WTC11 (cell line): ENCODE data around the gene SGPP2. TPM values are rescaled to one million over a fixed set of nuclear protein-coding genes. Genes with fewer than 3 reads are reported as not detected.

Experiments used
- ATAC-seq: fragments of 200-7000 bp; cut with Tn5 transposase; 2 replicates; pipeline ENCODE4 v1.10.0; 2021; ENCODE audit warnings: mild to moderate bottlenecking, moderate library complexity
- CTCF ChIA-PET: fragments of 300-600 bp; sonication (Branson Sonifier 250); formaldehyde crosslinking; loops from one replicate; lab custom pipeline; 2021; ENCODE audit warnings: antibody characterized with exemption; lab: Charles Lee
- POLR2A ChIA-PET: fragments of 350-600 bp; sonication (Branson Sonifier 250); formaldehyde crosslinking; loops from one replicate; lab custom pipeline; 2021; ENCODE audit warnings: antibody characterized with exemption; lab: Charles Lee
- DNase-seq: peaks from one replicate; pipeline ENCODE4 v3.0.0; 2021; ENCODE audit warnings: low spot score
- H3K27ac Mint-ChIP-seq: 2 replicates; pipeline ENCODE4 v1.8.0; 2021; ENCODE audit warnings: mixed read lengths
- H3K27me3 Mint-ChIP-seq: 2 replicates; pipeline ENCODE4 v1.8.0; 2021; ENCODE audit warnings: low read depth, mild to moderate bottlenecking, moderate library complexity, mixed read lengths
- H3K36me3 Mint-ChIP-seq: 2 replicates; pipeline ENCODE4 v1.8.0; 2021; ENCODE audit warnings: mixed read lengths
- H3K4me1 Mint-ChIP-seq: 2 replicates; pipeline ENCODE4 v1.8.0; 2022; ENCODE audit warnings: mixed read lengths
- H3K4me3 Mint-ChIP-seq: 2 replicates; pipeline ENCODE4 v1.8.0; 2021; ENCODE audit warnings: mild to moderate bottlenecking, moderate library complexity, mixed read lengths
- H3K9me3 Mint-ChIP-seq: 2 replicates; pipeline ENCODE4 v1.8.0; 2021; ENCODE audit warnings: mixed read lengths
- ATF3 ChIP-seq: sonication (generic); formaldehyde crosslinking; conservative IDR thresholded peaks from 2 replicates; pipeline ENCODE4 v1.8.1; 2022; ENCODE audit warnings: mild to moderate bottlenecking, missing genetic modification reagents
- EMX1 ChIP-seq: fragments of 250-450 bp; sonication (Bioruptor Pico); IDR thresholded peaks from 2 replicates; pipeline ENCODE4 v1.8.0; 2021; ENCODE audit warnings: mild to moderate bottlenecking
- FOXK1 ChIP-seq: sonication (generic); formaldehyde crosslinking; IDR thresholded peaks from 2 replicates; pipeline ENCODE4 v1.8.0; 2022; ENCODE audit warnings: mild to moderate bottlenecking, moderate library complexity, missing genetic modification reagents
- FOXP1 ChIP-seq: sonication (generic); formaldehyde crosslinking; IDR thresholded peaks from 2 replicates; pipeline ENCODE4 v1.8.0; 2022; ENCODE audit warnings: missing genetic modification reagents, mild to moderate bottlenecking, moderate library complexity, borderline replicate concordance
- HMGA2 ChIP-seq: fragments of 250-450 bp; sonication (Bioruptor Pico); IDR thresholded peaks from 2 replicates; pipeline ENCODE4 v1.4.0; 2021; ENCODE audit warnings: mild to moderate bottlenecking, moderate library complexity
- HMGXB4 ChIP-seq: sonication (generic); formaldehyde crosslinking; IDR thresholded peaks from 2 replicates; pipeline ENCODE4 v1.8.1; 2023; ENCODE audit warnings: mild to moderate bottlenecking, moderate library complexity, missing genetic modification reagents
- IRF1 ChIP-seq: sonication (generic); formaldehyde crosslinking; IDR thresholded peaks from 2 replicates; pipeline ENCODE4 v1.8.0; 2023; ENCODE audit warnings: missing genetic modification reagents
- MAX ChIP-seq: sonication (generic); formaldehyde crosslinking; IDR thresholded peaks from 2 replicates; pipeline ENCODE4 v1.8.0; 2022; ENCODE audit warnings: mild to moderate bottlenecking, missing genetic modification reagents
- NFATC4 ChIP-seq: fragments of 250-450 bp; sonication (Bioruptor Pico); IDR thresholded peaks from 2 replicates; pipeline ENCODE4 v1.9.0; 2021; ENCODE audit warnings: mild to moderate bottlenecking
- NR2C2 ChIP-seq: sonication (generic); formaldehyde crosslinking; IDR thresholded peaks from 2 replicates; pipeline ENCODE4 v1.8.0; 2022; ENCODE audit warnings: mild to moderate bottlenecking, missing genetic modification reagents
- NR3C1 ChIP-seq: sonication (generic); formaldehyde crosslinking; conservative IDR thresholded peaks from 2 replicates; pipeline ENCODE4 v1.8.1; 2023; ENCODE audit warnings: low read depth, mild to moderate bottlenecking, missing genetic modification reagents
- OVOL2 ChIP-seq: fragments of 250-450 bp; sonication (Bioruptor Pico); IDR thresholded peaks from 2 replicates; pipeline ENCODE4 v1.9.0; 2021; ENCODE audit warnings: mild to moderate bottlenecking, borderline replicate concordance
- PRDM15 ChIP-seq: sonication (generic); formaldehyde crosslinking; IDR thresholded peaks from 2 replicates; pipeline ENCODE4 v1.8.0; 2022; ENCODE audit warnings: missing genetic modification reagents
- RELA ChIP-seq: sonication (generic); formaldehyde crosslinking; IDR thresholded peaks from 2 replicates; pipeline ENCODE4 v1.8.1; 2022; ENCODE audit warnings: missing genetic modification reagents, mild to moderate bottlenecking, borderline replicate concordance
- TCF7 ChIP-seq: sonication (generic); formaldehyde crosslinking; IDR thresholded peaks from 2 replicates; pipeline ENCODE4 v1.8.0; 2022; ENCODE audit warnings: mild to moderate bottlenecking, low read depth, missing genetic modification reagents, moderate library complexity
- TP53 ChIP-seq: sonication (generic); formaldehyde crosslinking; IDR thresholded peaks from 2 replicates; pipeline ENCODE4 v1.8.1; 2023; ENCODE audit warnings: mild to moderate bottlenecking, missing genetic modification reagents
- USF1 ChIP-seq: sonication (generic); formaldehyde crosslinking; IDR thresholded peaks from 2 replicates; pipeline ENCODE4 v1.8.0; 2022; ENCODE audit warnings: mild to moderate bottlenecking, missing genetic modification reagents
- USF2 ChIP-seq: sonication (generic); formaldehyde crosslinking; IDR thresholded peaks from 2 replicates; pipeline ENCODE4 v1.8.1; 2023; ENCODE audit warnings: mild to moderate bottlenecking, missing genetic modification reagents, moderate library complexity
- ZMAT4 ChIP-seq: fragments of 250-450 bp; sonication (Bioruptor Pico); IDR thresholded peaks from 2 replicates; pipeline ENCODE4 v1.9.0; 2021; ENCODE audit warnings: mild to moderate bottlenecking
- ZNF121 ChIP-seq: sonication (generic); formaldehyde crosslinking; IDR thresholded peaks from 2 replicates; pipeline ENCODE4 v1.8.0; 2023; ENCODE audit warnings: missing genetic modification reagents
- ZNF138 ChIP-seq: sonication (generic); formaldehyde crosslinking; conservative IDR thresholded peaks from 2 replicates; pipeline ENCODE4 v1.8.1; 2022; ENCODE audit warnings: mild to moderate bottlenecking, moderate library complexity, missing genetic modification reagents
- ZNF232 ChIP-seq: sonication (generic); formaldehyde crosslinking; IDR thresholded peaks from 2 replicates; pipeline ENCODE4 v1.8.0; 2022; ENCODE audit warnings: mild to moderate bottlenecking, missing genetic modification reagents
- ZNF671 ChIP-seq: fragments of 250-450 bp; sonication (Bioruptor Pico); IDR thresholded peaks from 2 replicates; pipeline ENCODE4 v1.8.0; 2021; ENCODE audit warnings: mild to moderate bottlenecking
- ZSCAN18 ChIP-seq: fragments of 250-450 bp; sonication (Bioruptor Pico); IDR thresholded peaks from 2 replicates; pipeline ENCODE4 v2.1.2; 2022; ENCODE audit warnings: mild to moderate bottlenecking, moderate library complexity
- total RNA-seq: library from RNA; stranded (reverse); gene quantifications from 3 replicates; pipeline ENCODE4 v1.2.3, GENCODE V29; 2021

SGPP2 gene
- total RNA-seq, 1 experiment from 2014 or later: 0.07 TPM

GRCh38 chr2:222420508-222420907, 3.8 kb upstream of the SGPP2 start:
- H3K27ac Mint-ChIP-seq: no peak overlapping the region
- DNase-seq: no peak
- POLR2A ChIA-PET: no interaction called here
- no peak for TF ChIP-seq ATF3 (CRISPR knock-in tag)
- TF ChIP-seq ZNF671: no peak
- no peak for TF ChIP-seq NR2C2 (CRISPR knock-in tag)
- TF ChIP-seq FOXP1 (CRISPR knock-in tag): no peak
- no peak for TF ChIP-seq IRF1 (CRISPR knock-in tag)
- no peak for TF ChIP-seq ZMAT4 (CRISPR knock-in tag)
- TF ChIP-seq ZNF232: no peak
- no peak for TF ChIP-seq PRDM15 (CRISPR knock-in tag)
- TF ChIP-seq USF1 (CRISPR knock-in tag): no peak
- no peak for TF ChIP-seq USF2
- TF ChIP-seq EMX1 (CRISPR knock-in tag): no peak
- no peak for TF ChIP-seq HMGA2
- TF ChIP-seq TCF7 (CRISPR knock-in tag): no peak
- no peak for TF ChIP-seq OVOL2 (CRISPR knock-in tag)
- no peak for TF ChIP-seq NFATC4 (CRISPR knock-in tag)
- no peak for TF ChIP-seq MAX (CRISPR knock-in tag)
- no peak for TF ChIP-seq TP53 (CRISPR knock-in tag)
- TF ChIP-seq RELA: no peak
- no peak for TF ChIP-seq ZSCAN18 (CRISPR knock-in tag)
- TF ChIP-seq, all 79 proteins: peak for 0
- CTCF ChIA-PET: interaction anchor here (1.1 to 1.2 kb wide), 2 partner anchors 13 to 102 kb away, joined by 3 to 4 read pairs; no protein-coding TSS in a partner anchor
- Mint-ChIP-seq H3K36me3 (peaks cover 5% of the 10 kb centered on the region), H3K27me3 (peaks cover 81% of the 10 kb centered on the region), H3K4me3 (no peak overlapping the region), H3K9me3 (peaks cover 11% of the 10 kb centered on the region), H3K4me1 (peaks cover 17% of the 10 kb centered on the region)
- ATAC-seq: no peak

- DNase-seq (no peak), ATAC-seq (no peak)
- peaks cover 82% of the 10 kb centered on the region for H3K27me3 Mint-ChIP-seq
- H3K27ac Mint-ChIP-seq: no peak overlapping the region
- peaks cover under 1% of the 10 kb centered on the region for H3K9me3 Mint-ChIP-seq
- peaks cover 17% of the 10 kb centered on the region for H3K4me1 Mint-ChIP-seq
- no peak overlapping the region for H3K4me3 Mint-ChIP-seq
- CTCF ChIA-PET: interaction anchor here (1.0 kb wide), 1 partner anchor 140 kb away, joined by 3 read pairs; no protein-coding TSS in a partner anchor
- H3K36me3 Mint-ChIP-seq: no peaks in the 10 kb centered on the region
- POLR2A ChIA-PET: no interaction called here
- TF ChIP-seq HMGA2: no peak
- TF ChIP-seq FOXK1 (CRISPR knock-in tag): no peak
- no peak for TF ChIP-seq NR3C1 (CRISPR knock-in tag)
- TF ChIP-seq ZNF121 (CRISPR knock-in tag): no peak
- no peak for TF ChIP-seq HMGXB4
- no peak for TF ChIP-seq OVOL2 (CRISPR knock-in tag)
- TF ChIP-seq ZNF671: no peak
- TF ChIP-seq ATF3 (CRISPR knock-in tag): no peak
- TF ChIP-seq ZNF138 (CRISPR knock-in tag): no peak
- no peak for TF ChIP-seq NR2C2 (CRISPR knock-in tag)
These were observed 2.7 kb upstream of the SGPP2 start for GRCh38 chr2:222421626-222422025.
